ENCODE measurements around the gene FRRS1.

DNA sequence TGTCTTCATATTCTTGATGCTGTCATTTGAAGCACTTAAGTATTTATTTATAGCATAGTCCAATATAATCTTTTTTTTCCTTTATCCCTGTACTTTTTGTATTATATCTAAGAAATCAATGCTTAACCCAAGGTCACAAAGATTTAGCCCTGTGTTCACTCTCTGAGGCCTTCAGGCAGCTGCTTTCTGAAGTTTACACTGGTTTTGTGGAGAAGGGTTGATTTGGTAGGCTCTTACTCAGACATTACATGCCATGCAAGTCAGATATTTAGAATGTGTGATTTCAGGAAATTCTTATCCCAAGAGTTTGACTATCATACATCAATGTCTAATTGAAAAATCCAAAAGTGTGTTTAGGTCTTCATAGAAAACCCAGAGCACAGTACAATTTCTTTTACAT, 64.2 kb downstream of the FRRS1 start:
- TF ChIP-seq, protein P1, sequence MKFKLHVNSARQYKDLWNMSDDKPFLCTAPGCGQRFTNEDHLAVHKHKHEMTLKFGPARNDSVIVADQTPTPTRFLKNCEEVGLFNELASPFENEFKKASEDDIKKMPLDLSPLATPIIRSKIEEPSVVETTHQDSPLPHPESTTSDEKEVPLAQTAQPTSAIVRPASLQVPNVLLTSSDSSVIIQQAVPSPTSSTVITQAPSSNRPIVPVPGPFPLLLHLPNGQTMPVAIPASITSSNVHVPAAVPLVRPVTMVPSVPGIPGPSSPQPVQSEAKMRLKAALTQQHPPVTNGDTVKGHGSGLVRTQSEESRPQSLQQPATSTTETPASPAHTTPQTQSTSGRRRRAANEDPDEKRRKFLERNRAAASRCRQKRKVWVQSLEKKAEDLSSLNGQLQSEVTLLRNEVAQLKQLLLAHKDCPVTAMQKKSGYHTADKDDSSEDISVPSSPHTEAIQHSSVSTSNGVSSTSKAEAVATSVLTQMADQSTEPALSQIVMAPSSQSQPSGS (IDR thresholded peaks at IDR 0.05; ENCODE audit: low read length): no peak
- TF ChIP-seq, protein P2, sequence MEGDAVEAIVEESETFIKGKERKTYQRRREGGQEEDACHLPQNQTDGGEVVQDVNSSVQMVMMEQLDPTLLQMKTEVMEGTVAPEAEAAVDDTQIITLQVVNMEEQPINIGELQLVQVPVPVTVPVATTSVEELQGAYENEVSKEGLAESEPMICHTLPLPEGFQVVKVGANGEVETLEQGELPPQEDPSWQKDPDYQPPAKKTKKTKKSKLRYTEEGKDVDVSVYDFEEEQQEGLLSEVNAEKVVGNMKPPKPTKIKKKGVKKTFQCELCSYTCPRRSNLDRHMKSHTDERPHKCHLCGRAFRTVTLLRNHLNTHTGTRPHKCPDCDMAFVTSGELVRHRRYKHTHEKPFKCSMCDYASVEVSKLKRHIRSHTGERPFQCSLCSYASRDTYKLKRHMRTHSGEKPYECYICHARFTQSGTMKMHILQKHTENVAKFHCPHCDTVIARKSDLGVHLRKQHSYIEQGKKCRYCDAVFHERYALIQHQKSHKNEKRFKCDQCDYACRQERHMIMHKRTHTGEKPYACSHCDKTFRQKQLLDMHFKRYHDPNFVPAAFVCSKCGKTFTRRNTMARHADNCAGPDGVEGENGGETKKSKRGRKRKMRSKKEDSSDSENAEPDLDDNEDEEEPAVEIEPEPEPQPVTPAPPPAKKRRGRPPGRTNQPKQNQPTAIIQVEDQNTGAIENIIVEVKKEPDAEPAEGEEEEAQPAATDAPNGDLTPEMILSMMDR (IDR thresholded peaks at IDR 0.05 in 2 of 3, conservative IDR thresholded peaks at IDR 0.05 in 1 of 3; ENCODE audit: control insufficient read depth in 2 of 3, extremely low read depth in 1 of 3, insufficient read depth in 1 of 3, low read depth in 3 of 3, low read length in 3 of 3): no peak
- TF ChIP-seq JUND (IDR thresholded peaks at IDR 0.05; ENCODE audit: low read depth, low read length): no peak
